Mammary epithelial cell (primary cell): Measurements from ENCODE around the gene DMD.

Source experiments
- CTCF ChIP-seq, 2 donors: IDR thresholded peaks in 1 of 2; conservative IDR thresholded peaks in 1 of 2; 2 replicates each; pipeline ENCODE4 v1.5.1; 2011 to 2012; ENCODE audit warnings: inconsistent platforms in 2 of 2, low read length in 2 of 2, mild to moderate bottlenecking in 2 of 2, control low read depth in 1 of 2, low read depth in 1 of 2; ENCODE audit not compliant: insufficient read depth in 1 of 2; ENCODE audit errors: extremely low read depth in 1 of 2
- EZH2 ChIP-seq: IDR thresholded peaks from 2 replicates; pipeline ENCODE4 v1.6.1; 2012; ENCODE audit warnings: low read length, inconsistent platforms, borderline replicate concordance

- TF ChIP-seq CTCF (conservative IDR thresholded peaks at IDR 0.05 in 1 of 2, IDR thresholded peaks at IDR 0.05 in 1 of 2; ENCODE audit: extremely low read depth in 1 of 2, insufficient read depth in 1 of 2, low read depth in 1 of 2, low read length in 2 of 2) (no peak), EZH2 (no peak)
These were observed 1714.3 kb downstream of the DMD start for GRCh38 chrX:31497086-31497485.
